GM19324 (cell line): ENCODE measurements around the gene NPIPB5.
"Not testable (repeated sequence)": the region's sequence is repeated elsewhere in the genome, so short reads cannot be mapped to it uniquely, and the experiment has no call there.

ENCODE experiments used
- ATAC-seq: cut with Tn5 transposase; IDR thresholded peaks from one replicate; pipeline ENCODE4 v1.9.1; 2021; ENCODE audit warnings: mild to moderate bottlenecking, moderate library complexity; ENCODE audit not compliant: unreplicated experiment, low FRiP score

The NPIPB5 gene

GRCh38 chr16:22510591-22510990 is at the start of gene NPIPB5:
Gene NPIPB5 (plus strand): TSS chr16:22510891. CDS start chr16:22513802, 2,911 bp downstream.
- ATAC-seq, result not testable (repeated sequence)

- ATAC-seq, result not testable (repeated sequence)
Observed at GRCh38 chr16:22468846-22469245, 41.8 kb upstream of the NPIPB5 start.

- ATAC-seq, result not testable (repeated sequence)
Observed at GRCh38 chr16:22537996-22538395, 27.3 kb downstream of the NPIPB5 start.

GRCh38 chr16:22544809-22545208 is 34.1 kb downstream of the NPIPB5 start:
- not testable (repeated sequence) for ATAC-seq

- ATAC-seq, result not testable (repeated sequence)
Observed at GRCh38 chr16:22546630-22547029, 35.9 kb downstream of the NPIPB5 start.

GRCh38 chr16:22547170-22547765 is 36.6 kb downstream of the NPIPB5 start:
- not testable (repeated sequence) for ATAC-seq

- ATAC-seq, result not testable (repeated sequence)
Observed at GRCh38 chr16:22549853-22550252, 39.2 kb downstream of the NPIPB5 start.

GRCh38 chr16:22551143-22551542 is 40.5 kb downstream of the NPIPB5 start:
- ATAC-seq, result not testable (repeated sequence)

- not testable (repeated sequence) for ATAC-seq
Observed at GRCh38 chr16:22551651-22552050, 41.0 kb downstream of the NPIPB5 start.

GRCh38 chr16:22556759-22557158 is 46.1 kb downstream of the NPIPB5 start:
- ATAC-seq, result not testable (repeated sequence)
